B cell (primary cell): ENCODE data around the gene CETN2. TPM values are rescaled to one million over a fixed set of nuclear protein-coding genes. Genes with fewer than 3 reads are reported as not detected.

ENCODE experiments used
- ATAC-seq: fragments of 200-7000 bp; cut with Tn5 transposase; one replicate; pipeline ENCODE4 v1.10.0; 2021; ENCODE audit warnings: low read depth, mild to moderate bottlenecking, moderate number of reproducible peaks, moderate library complexity
- CTCF ChIA-PET: fragments of 350-600 bp; sonication (Branson Sonifier 250); formaldehyde crosslinking; loops from one replicate; lab custom pipeline; 2021; ENCODE audit warnings: antibody characterized with exemption, inconsistent platforms; lab: Charles Lee
- POLR2A ChIA-PET: fragments of 350-600 bp; sonication (Branson Sonifier 250); formaldehyde crosslinking; loops from one replicate; lab custom pipeline; 2021; ENCODE audit warnings: antibody characterized with exemption; lab: Charles Lee
- DNase-seq: peaks from one replicate; pipeline ENCODE4 v3.0.0; 2013
- H2AFZ ChIP-seq: 2 replicates; pipeline ENCODE4 v1.6.1; 2012; ENCODE audit warnings: mild to moderate bottlenecking, low read depth, low read length; ENCODE audit not compliant: insufficient read depth, poor library complexity, severe bottlenecking
- H3K27ac ChIP-seq, 2 donors: 1 replicate in 1 of 2; 2 replicates in 1 of 2; pipeline ENCODE4 v1.5.1; 2012 to 2013; ENCODE audit warnings: low read length in 2 of 2, mild to moderate bottlenecking in 2 of 2, moderate library complexity in 1 of 2
- H3K27me3 ChIP-seq, 4 experiments: fragments of 200-600 bp in 1 of 4; sonication (generic) in 1 of 4; replicated peaks in 1 of 4; 1 replicate in 2 of 4; 2 replicates in 2 of 4; pipeline versions ENCODE4 v1.6.1 to v1.7.0; 2013 to 2016; ENCODE audit warnings: low read length in 3 of 4, mild to moderate bottlenecking in 2 of 4, mixed read lengths in 1 of 4, moderate library complexity in 1 of 4; ENCODE audit not compliant: insufficient read depth in 4 of 4, control insufficient read depth in 3 of 4; ENCODE audit errors: control extremely low read depth in 1 of 4
- H3K36me3 ChIP-seq, 2 experiments: replicated peaks in 1 of 2; 1 replicate in 1 of 2; 2 replicates in 1 of 2; pipeline versions ENCODE4 v1.6.1 to v1.7.1; 2013; ENCODE audit warnings: low read length in 1 of 2; ENCODE audit not compliant: insufficient read depth in 2 of 2, control insufficient read depth in 1 of 2; ENCODE audit errors: control extremely low read depth in 1 of 2, extremely low read depth in 1 of 2
- H3K4me1 ChIP-seq, 2 donors: fragments of 200-600 bp in 1 of 2; sonication (generic) in 1 of 2; 1 replicate in 1 of 2; 2 replicates in 1 of 2; pipeline versions ENCODE4 v1.5.1 to v1.6.1; 2013 to 2017; ENCODE audit warnings: low read length in 2 of 2; ENCODE audit not compliant: control insufficient read depth in 2 of 2, insufficient read depth in 2 of 2
- H3K4me2 ChIP-seq: replicated peaks from 2 replicates; pipeline ENCODE3; 2012; ENCODE audit warnings: mild to moderate bottlenecking, low read depth, low read length; ENCODE audit not compliant: poor library complexity, severe bottlenecking
- H3K4me3 ChIP-seq, 5 experiments: fragments of 200-600 bp in 1 of 5; sonication (generic) in 1 of 5; 1 replicate in 3 of 5; 2 replicates in 2 of 5; pipeline versions ENCODE4 v1.5.1 to v1.7.0; 2011 to 2016; ENCODE audit warnings: low read length in 4 of 5, mild to moderate bottlenecking in 4 of 5, low read depth in 2 of 5, control low read depth in 1 of 5, moderate library complexity in 1 of 5; ENCODE audit not compliant: insufficient read depth in 1 of 5; ENCODE audit errors: control extremely low read depth in 1 of 5, extremely low read depth in 1 of 5
- H3K79me2 ChIP-seq: fragments of 200-600 bp; sonication (generic); one replicate; pipeline ENCODE4 v1.6.0; 2016; ENCODE audit warnings: low read length; ENCODE audit not compliant: control insufficient read depth, insufficient read depth
- H3K9ac ChIP-seq: fragments of 200-600 bp; sonication (generic); 2 replicates; pipeline ENCODE4 v1.6.1; 2017; ENCODE audit warnings: mild to moderate bottlenecking, low read length, moderate library complexity
- H3K9me3 ChIP-seq, 3 donors: one replicate each; pipeline versions ENCODE4 v1.6.1 to v1.7.1; 2013; ENCODE audit warnings: low read length in 2 of 3; ENCODE audit not compliant: control insufficient read depth in 2 of 3, insufficient read depth in 1 of 3; ENCODE audit errors: control extremely low read depth in 1 of 3
- H4K20me1 ChIP-seq: 2 replicates; pipeline ENCODE4 v1.6.0; 2012; ENCODE audit warnings: mild to moderate bottlenecking, low read length; ENCODE audit not compliant: insufficient read depth, control insufficient read depth, poor library complexity, severe bottlenecking
- H3K27ac Mint-ChIP-seq: one replicate; pipeline ENCODE4 v1.8.0; 2021; ENCODE audit warnings: mixed read lengths
- H3K27me3 Mint-ChIP-seq: one replicate; pipeline ENCODE4 v1.8.0; 2021; ENCODE audit warnings: mixed read lengths
- H3K4me1 Mint-ChIP-seq: one replicate; pipeline ENCODE4 v1.8.0; 2021; ENCODE audit warnings: mixed read lengths
- H3K4me3 Mint-ChIP-seq: one replicate; pipeline ENCODE4 v1.8.0; 2021; ENCODE audit warnings: mixed read lengths
- H3K9me3 Mint-ChIP-seq: one replicate; pipeline ENCODE4 v1.8.0; 2022; ENCODE audit warnings: mixed read lengths; ENCODE audit not compliant: insufficient read depth
- CTCF ChIP-seq: fragments of 200-600 bp; IDR thresholded peaks from one replicate; pipeline ENCODE4 v1.8.0; 2022; ENCODE audit warnings: antibody characterized with exemption, mild to moderate bottlenecking
- EZH2 ChIP-seq: IDR thresholded peaks from 2 replicates; pipeline ENCODE4 v1.6.1; 2012; ENCODE audit warnings: borderline replicate concordance, low read depth, mild to moderate bottlenecking, moderate library complexity, low read length; ENCODE audit not compliant: insufficient read depth, poor library complexity, severe bottlenecking
- WGBS: methylation state at CpG from one replicate; pipeline ENCODE4 v1.1.5; 2013; ENCODE audit warnings: missing lambda C conversion rate; ENCODE audit not compliant: insufficient coverage; 5-methylcytosine and 5-hydroxymethylcytosine counted together
- intact Hi-C: fragments of 100-400 bp; cut with micrococcal nuclease; formaldehyde crosslinking; loops from one replicate; pipeline ENCODE4 v1.10.0; 2022
- polyA plus RNA-seq: library from polyadenylated mRNA; depleted of rRNA; stranded (reverse); fragments of >200 nt; gene quantifications from 2 replicates; pipeline ENCODE4 v1.2.3, GENCODE V29; 2012
- total RNA-seq, 2 donors: library from RNA; stranded (reverse); fragments of 120-200 nt in 1 of 2; gene quantifications; 1 replicate in 1 of 2; 2 replicates in 1 of 2; pipeline versions ENCODE4 v1.2.3 to v1.2.4, GENCODE V29; 2013 to 2022

Gene CETN2
- total and polyA plus RNA-seq, 2 donors (not counting 1 experiment from before 2014, with no cell fraction given), result 3.3 to 9.4 TPM

- no peak overlapping the region for H2AFZ ChIP-seq
- H3K36me3 ChIP-seq, result peaks cover 0 to 9% of the 10 kb centered on the region in 2 experiments
- H3K27ac Mint-ChIP-seq, result no peak overlapping the region
- no peaks in the 10 kb centered on the region for H4K20me1 ChIP-seq
- H3K4me1 Mint-ChIP-seq, result peaks cover 11% of the 10 kb centered on the region
- DNase-seq, result no peak
- H3K4me2 ChIP-seq, result no peak overlapping the region
- H3K4me3 Mint-ChIP-seq, result no peak overlapping the region
- H3K79me2 ChIP-seq, result no peaks in the 10 kb centered on the region
- ATAC-seq, result no peak
- H3K9me3 Mint-ChIP-seq, result no peaks in the 10 kb centered on the region
- no peaks in the 10 kb centered on the region for H3K27me3 Mint-ChIP-seq
- H3K27ac ChIP-seq, result no peak overlapping the region
- WGBS, result 100% methylated on average over 3 of the region's 7 CpGs
- intact Hi-C loops, result no loop called here
- no peaks in the 10 kb centered on the region for H3K27me3 ChIP-seq
- CTCF ChIA-PET, result no interaction called here
- no peak for TF ChIP-seq EZH2
- TF ChIP-seq CTCF, result no peak
- H3K9ac ChIP-seq, result no peak overlapping the region
- peaks cover 0 to 6% of the 10 kb centered on the region in 2 donors for H3K4me1 ChIP-seq
- POLR2A ChIA-PET, result no interaction called here
- H3K9me3 ChIP-seq, result peaks cover 0 to 9% (median 0%) of the 10 kb centered on the region in 3 donors
- no peak overlapping the region for H3K4me3 ChIP-seq
Measured at GRCh38 chrX:152869972-152870371, 39.4 kb upstream of the CETN2 start.

GRCh38 chrX:152866386-152866785 lies 35.8 kb upstream of the CETN2 start:
- H3K27me3 Mint-ChIP-seq, result no peaks in the 10 kb centered on the region
- Histone ChIP-seq H4K20me1 (no peaks in the 10 kb centered on the region), H3K9me3 (peaks cover 0 to 5% (median 0%) of the 10 kb centered on the region in 3 donors), H3K79me2 (no peaks in the 10 kb centered on the region), H3K4me2 (no peak overlapping the region), H3K27me3 (no peaks in the 10 kb centered on the region), H3K9ac (no peak overlapping the region), H3K4me3 (no peak overlapping the region), H3K4me1 (no peaks in the 10 kb centered on the region), H3K36me3 (peaks cover 0 to 12% of the 10 kb centered on the region in 2 experiments), H2AFZ (no peak overlapping the region), H3K27ac (no peak overlapping the region)
- CTCF ChIA-PET, result no interaction called here
- intact Hi-C loops, result no loop called here
- DNase-seq (no peak), ATAC-seq (no peak)
- WGBS, result no CpG with 5 or more reads among the region's 5 CpGs
- no peak overlapping the region for H3K27ac Mint-ChIP-seq
- no peaks in the 10 kb centered on the region for H3K4me1 Mint-ChIP-seq
- POLR2A ChIA-PET, result no interaction called here
- TF ChIP-seq CTCF (no peak), EZH2 (no peak)
- no peaks in the 10 kb centered on the region for H3K9me3 Mint-ChIP-seq
- no peak overlapping the region for H3K4me3 Mint-ChIP-seq
